T-helper 9 cell (primary cell): ENCODE results near the gene ZNF683.
"Not testable (repeated sequence)": the region's sequence is repeated elsewhere in the genome, so short reads cannot be mapped to it uniquely, and the experiment has no call there.

Source experiments
- DNase-seq: peaks from one replicate; pipeline ENCODE4 v3.0.0-alpha.2; 2020

The ZNF683 gene

GRCh38 chr1:26335774-26336476 lies 36.6 kb downstream of the ZNF683 start:
- no peak for DNase-seq

- not testable (repeated sequence) for DNase-seq
Measured at GRCh38 chr1:26333312-26333711, 39.2 kb downstream of the ZNF683 start.

- DNase-seq = no peak
Measured at GRCh38 chr1:26330276-26330675, 42.3 kb downstream of the ZNF683 start.

GRCh38 chr1:26329380-26329779 lies 43.2 kb downstream of the ZNF683 start:
- DNase-seq = not testable (repeated sequence)

GRCh38 chr1:26328597-26328996 lies 44.0 kb downstream of the ZNF683 start:
- no peak for DNase-seq

- no peak for DNase-seq
Measured at GRCh38 chr1:26327956-26328362, 44.6 kb downstream of the ZNF683 start.

GRCh38 chr1:26324550-26324949 lies 48.0 kb downstream of the ZNF683 start:
- no peak for DNase-seq

GRCh38 chr1:26323382-26323781 lies 49.2 kb downstream of the ZNF683 start:
- no peak for DNase-seq

GRCh38 chr1:26322042-26322331 lies 50.6 kb downstream of the ZNF683 start:
- DNase-seq = no peak

GRCh38 chr1:26321315-26322041 lies 51.1 kb downstream of the ZNF683 start:
- DNase-seq = peak; percentile 97

- no peak for DNase-seq
Measured at GRCh38 chr1:26320896-26321295, 51.7 kb downstream of the ZNF683 start.

GRCh38 chr1:26318338-26319064 lies 54.0 kb downstream of the ZNF683 start:
- no peak for DNase-seq

- peak; percentile 62 for DNase-seq
Measured at GRCh38 chr1:26317612-26318337, 54.8 kb downstream of the ZNF683 start, which contains the start of gene CD52. Gene CD52, plus strand, starts transcription at chr1:26317958. Its CDS starts 60 bp downstream, at chr1:26318018.

- no peak for DNase-seq
Measured at GRCh38 chr1:26317146-26317545, 55.4 kb downstream of the ZNF683 start.

- no peak for DNase-seq
Measured at GRCh38 chr1:26315874-26316850, 56.4 kb downstream of the ZNF683 start.

- no peak for DNase-seq
Measured at GRCh38 chr1:26314501-26314900, 58.0 kb downstream of the ZNF683 start.
